D721Med (cell line): Measurements from ENCODE around the gene NEMP1.
"Not testable (repeated sequence)": the region's sequence is repeated elsewhere in the genome, so short reads cannot be mapped to it uniquely, and the experiment has no call there.

Experiments
- DNase-seq: peaks from one replicate; pipeline ENCODE4 v3.0.0; 2011; ENCODE audit warnings: low spot score; ENCODE audit not compliant: insufficient read length
- FAIRE-seq: peaks from 2 replicates; lab custom pipeline; 2011; peaks lifted over from hg19 to GRCh38; lab: Jason Lieb, UNC
- TF ChIP-seq, protein P1 (sequence below): IDR thresholded peaks from 2 replicates; pipeline ENCODE4 v1.5.1; 2012; ENCODE audit warnings: mild to moderate bottlenecking, control low read depth; ENCODE audit not compliant: insufficient read depth; ENCODE audit errors: missing control alignments

Gene NEMP1

DNA sequence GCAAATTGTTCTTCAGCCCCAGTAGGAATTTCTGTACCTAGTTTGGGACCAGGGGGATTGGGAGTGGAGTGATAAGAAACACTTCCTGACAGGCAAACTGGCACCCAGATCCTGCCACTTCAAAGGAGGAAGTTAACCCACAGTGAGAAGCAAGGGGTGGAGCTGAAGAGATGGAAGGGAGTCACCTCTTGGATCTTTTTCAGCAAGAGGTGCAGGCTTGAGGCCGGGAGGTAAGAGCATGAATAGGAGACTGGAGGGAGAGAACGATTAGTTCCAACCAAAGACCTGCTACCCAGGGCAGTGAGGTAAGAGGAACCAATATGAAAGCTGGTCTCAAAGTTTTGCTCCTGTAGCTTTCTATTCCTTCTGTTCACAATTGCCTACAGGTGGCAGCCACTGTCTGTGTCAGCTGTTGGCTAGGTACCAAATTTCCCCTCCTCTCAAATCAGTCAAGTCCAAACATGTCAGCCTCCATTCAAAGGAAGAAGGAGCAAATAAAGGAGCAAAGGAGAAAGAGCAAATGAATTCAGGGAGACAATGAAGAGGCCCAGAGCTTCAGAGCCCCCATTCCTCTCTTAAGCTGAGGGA lies 47.4 kb downstream of the NEMP1 start:
- TF ChIP-seq, protein P1, sequence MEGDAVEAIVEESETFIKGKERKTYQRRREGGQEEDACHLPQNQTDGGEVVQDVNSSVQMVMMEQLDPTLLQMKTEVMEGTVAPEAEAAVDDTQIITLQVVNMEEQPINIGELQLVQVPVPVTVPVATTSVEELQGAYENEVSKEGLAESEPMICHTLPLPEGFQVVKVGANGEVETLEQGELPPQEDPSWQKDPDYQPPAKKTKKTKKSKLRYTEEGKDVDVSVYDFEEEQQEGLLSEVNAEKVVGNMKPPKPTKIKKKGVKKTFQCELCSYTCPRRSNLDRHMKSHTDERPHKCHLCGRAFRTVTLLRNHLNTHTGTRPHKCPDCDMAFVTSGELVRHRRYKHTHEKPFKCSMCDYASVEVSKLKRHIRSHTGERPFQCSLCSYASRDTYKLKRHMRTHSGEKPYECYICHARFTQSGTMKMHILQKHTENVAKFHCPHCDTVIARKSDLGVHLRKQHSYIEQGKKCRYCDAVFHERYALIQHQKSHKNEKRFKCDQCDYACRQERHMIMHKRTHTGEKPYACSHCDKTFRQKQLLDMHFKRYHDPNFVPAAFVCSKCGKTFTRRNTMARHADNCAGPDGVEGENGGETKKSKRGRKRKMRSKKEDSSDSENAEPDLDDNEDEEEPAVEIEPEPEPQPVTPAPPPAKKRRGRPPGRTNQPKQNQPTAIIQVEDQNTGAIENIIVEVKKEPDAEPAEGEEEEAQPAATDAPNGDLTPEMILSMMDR, result no peak
- no peak for FAIRE-seq
- no peak for DNase-seq

DNA sequence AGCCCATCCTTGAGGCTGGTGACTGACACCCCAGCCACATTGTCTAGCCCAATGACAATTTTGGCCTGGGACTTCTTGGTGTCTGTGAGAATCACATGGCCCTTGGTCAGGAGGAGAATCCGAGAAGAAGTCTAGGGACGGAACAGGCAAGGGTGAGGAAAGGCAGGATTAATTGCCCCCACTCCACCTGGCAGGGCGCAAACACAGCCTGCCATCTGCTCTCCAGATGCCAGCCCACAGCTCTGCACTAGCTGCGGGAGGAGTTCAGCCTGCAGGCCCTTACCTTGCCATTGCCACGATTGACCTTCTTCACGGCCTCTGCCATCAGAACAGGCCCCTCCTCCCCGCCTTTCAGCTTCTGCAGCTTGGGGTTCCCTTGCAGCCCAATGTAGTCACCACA lies 49.1 kb downstream of the NEMP1 start:
- TF ChIP-seq, protein P1, result no peak
- DNase-seq, result no peak
- no peak for FAIRE-seq

DNA sequence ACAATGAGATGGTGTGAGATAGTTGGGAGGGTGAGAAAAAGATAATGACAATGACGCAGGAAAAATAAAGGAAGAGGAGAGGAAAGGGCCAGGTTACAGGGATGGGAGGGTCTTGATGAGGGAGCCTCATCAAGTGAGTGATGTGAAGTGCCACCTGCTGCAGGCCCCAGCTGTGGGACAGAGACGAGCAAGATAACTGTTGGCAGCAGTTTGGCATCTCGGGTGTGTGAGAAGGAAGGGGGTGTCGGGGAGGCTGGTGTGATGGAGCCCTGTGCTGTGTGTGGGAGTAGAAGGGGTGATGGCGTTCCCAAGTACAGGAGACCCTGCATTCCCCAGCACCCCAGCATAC lies 50.8 kb downstream of the NEMP1 start:
- TF ChIP-seq, protein P1, result no peak
- DNase-seq, result no peak
- FAIRE-seq, result no peak

DNA sequence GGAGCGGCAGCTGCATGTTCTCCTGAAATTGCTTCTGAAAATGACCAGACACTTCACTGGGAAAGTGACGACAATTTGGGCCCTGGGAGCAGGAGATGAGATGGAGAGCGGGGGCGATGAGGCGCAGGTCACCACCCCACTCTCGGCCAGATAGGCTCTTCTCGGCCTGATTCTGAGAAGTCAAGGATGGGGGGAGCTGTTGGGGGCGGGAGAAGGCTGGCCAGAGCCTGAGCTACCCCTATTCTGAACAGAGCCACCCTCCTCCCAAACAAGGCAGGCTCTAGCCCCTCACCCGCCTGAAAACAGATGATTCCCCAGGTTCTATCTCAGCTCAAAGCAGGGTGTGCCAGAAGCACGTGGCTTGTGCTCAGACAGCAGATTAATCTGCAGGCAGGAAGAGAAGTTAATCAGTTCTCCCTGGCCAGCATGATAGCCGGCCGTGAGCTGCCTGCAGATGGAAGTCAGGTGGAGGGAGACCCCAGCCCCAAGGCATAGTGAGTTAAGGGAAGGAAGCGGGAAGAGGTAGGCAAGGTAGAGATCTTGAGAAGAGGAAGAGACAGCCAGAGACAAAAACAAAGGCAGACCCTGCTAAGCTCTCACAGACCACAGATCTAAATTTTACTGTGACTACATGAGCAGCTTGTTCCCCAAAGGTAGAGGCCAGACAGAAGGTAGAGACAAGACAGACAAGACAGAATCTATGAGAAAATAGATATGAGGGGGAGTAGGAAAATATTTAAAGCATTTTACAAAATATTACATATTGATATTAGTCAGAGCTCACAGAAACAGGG lies 51.4 kb downstream of the NEMP1 start:
- DNase-seq, result peak; percentile 48

DNA sequence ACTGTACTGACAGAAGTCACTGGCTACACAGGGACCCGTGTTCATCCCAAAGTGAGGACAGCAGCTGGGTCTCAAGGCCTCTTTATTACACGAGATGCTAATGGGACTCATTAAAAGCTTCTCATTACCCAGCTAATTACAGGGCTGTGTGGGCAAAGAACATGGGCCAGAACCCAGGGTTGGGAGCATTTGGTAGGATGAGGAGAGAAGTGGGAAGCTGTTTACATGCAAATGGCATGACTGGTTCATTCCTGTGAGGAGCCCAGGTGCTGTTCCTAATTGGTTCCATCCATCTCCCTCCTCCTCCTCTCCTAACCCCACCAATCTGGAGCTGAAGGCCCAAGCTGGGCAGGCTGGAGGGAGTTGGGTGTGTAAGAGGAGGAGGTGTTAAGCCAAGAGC lies 53.4 kb downstream of the NEMP1 start:
- DNase-seq (no peak), FAIRE-seq (no peak)
- TF ChIP-seq, protein P1, result no peak

More for the DNA sequence above, 51.4 kb downstream of the NEMP1 start:
- TF ChIP-seq, protein P1, result no peak
- FAIRE-seq, result no peak

DNA sequence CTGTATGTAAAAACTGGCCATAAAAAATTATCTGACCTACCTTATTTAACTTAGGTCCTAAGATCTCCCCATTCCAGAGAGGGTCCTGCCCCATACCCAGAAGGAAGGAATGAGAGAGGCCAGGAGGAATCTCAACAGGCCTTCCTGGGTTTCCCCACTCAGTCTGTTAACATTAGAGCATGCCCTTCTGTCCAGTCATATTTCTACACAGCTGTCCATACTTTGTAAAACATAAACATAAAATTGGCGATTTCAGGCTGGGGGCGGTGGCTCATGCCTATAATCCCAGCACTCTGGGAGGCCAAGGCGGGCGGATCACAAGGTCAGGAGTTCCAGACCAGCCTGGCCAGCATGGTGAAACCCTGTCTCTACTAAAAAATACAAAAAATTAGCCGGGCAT lies 56.3 kb downstream of the NEMP1 start:
- DNase-seq, FAIRE-seq: not testable (repeated sequence)

DNA sequence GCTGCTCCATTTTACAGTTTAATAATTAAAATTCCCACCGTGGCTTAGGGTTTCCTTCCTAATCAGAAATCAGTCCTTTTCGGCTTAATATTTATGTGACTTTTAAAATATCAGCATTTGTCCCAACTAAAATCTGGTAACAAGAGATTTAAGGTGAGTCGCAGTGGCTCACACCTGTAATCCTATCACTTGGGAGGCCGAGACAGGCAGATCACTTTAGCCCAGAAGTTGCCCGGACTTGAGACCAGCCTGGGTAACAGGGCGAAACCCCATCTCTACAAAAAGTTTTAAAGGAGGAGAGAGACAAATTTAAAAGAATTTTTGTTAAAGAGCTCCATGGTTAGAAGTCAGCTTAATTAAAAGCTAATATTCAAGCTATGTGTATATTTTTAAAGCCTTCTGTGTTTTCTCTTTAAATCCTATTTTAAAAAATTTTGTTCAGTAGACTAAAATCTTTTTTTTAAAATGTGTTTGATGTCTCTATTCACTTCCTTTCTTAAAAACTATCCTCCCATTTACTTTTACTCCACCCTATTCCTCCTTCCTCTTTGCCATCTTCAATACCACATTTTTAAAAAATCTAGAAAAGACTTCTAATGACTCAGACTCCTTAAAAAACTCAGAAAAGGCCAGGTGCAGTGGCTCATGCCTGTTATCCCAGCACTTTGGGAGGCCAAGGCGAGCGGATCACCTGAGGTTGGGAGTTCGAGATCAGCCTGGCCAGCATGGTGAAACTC lies 58.4 kb downstream of the NEMP1 start:
- DNase-seq (no peak), FAIRE-seq (no peak)
- TF ChIP-seq, protein P1, result no peak
